Endothelial cell of umbilical vein (primary cell): ENCODE data around the gene SAMD14. TPM values are rescaled to one million over a fixed set of nuclear protein-coding genes. Genes with fewer than 3 reads are reported as not detected.

ENCODE experiments used
- BruUV-seq: library from RNA; stranded (reverse); fragments of 400-500 nt; replicated peaks from 2 replicates; lab custom pipeline; 2021; lab: Mats Ljungman, UMichigan
- CTCF ChIA-PET: fragments of 300-600, 350-600 bp; sonication (Branson Sonifier 250); formaldehyde crosslinking; loops from one replicate; lab custom pipeline; 2021; ENCODE audit warnings: antibody characterized with exemption, inconsistent platforms; lab: Charles Lee
- POLR2A ChIA-PET: fragments of 300-600, 350-600 bp; sonication (Branson Sonifier 250); formaldehyde crosslinking; loops from one replicate; lab custom pipeline; 2021; ENCODE audit warnings: antibody characterized with exemption, inconsistent platforms; lab: Charles Lee
- DNase-seq: peaks from one replicate; pipeline ENCODE4 v3.0.0-alpha.2; 2011; ENCODE audit warnings: low read depth, low spot score
- FAIRE-seq: peaks from 2 replicates; lab custom pipeline; 2011; peaks lifted over from hg19 to GRCh38; lab: Jason Lieb, UNC
- H2AFZ ChIP-seq: 2 replicates; pipeline ENCODE4 v1.6.0; 2012; ENCODE audit warnings: low read depth, low read length, control low read depth, inconsistent platforms
- H3K27ac ChIP-seq: 2 replicates; pipeline ENCODE4 v1.5.1; 2011; ENCODE audit warnings: low read depth, mild to moderate bottlenecking, control low read depth, low read length, moderate library complexity; ENCODE audit not compliant: insufficient read depth
- H3K27me3 ChIP-seq, 2 experiments: 2 replicates each; pipeline versions ENCODE4 v1.6.0 to v1.6.1; 2011; ENCODE audit warnings: low read length in 2 of 2, mixed read lengths in 1 of 2; ENCODE audit not compliant: control insufficient read depth in 2 of 2, insufficient read depth in 2 of 2
- H3K36me3 ChIP-seq, 2 experiments: 2 replicates in 1 of 2; 3 replicates in 1 of 2; pipeline ENCODE4 v1.5.1; 2011; ENCODE audit warnings: low read length in 2 of 2, mild to moderate bottlenecking in 1 of 2, moderate library complexity in 1 of 2; ENCODE audit not compliant: control insufficient read depth in 2 of 2, insufficient read depth in 2 of 2; ENCODE audit errors: extremely low read depth in 1 of 2
- H3K4me1 ChIP-seq: 3 replicates; pipeline ENCODE4 v1.5.1; 2011; ENCODE audit warnings: mild to moderate bottlenecking, low read length; ENCODE audit not compliant: control insufficient read depth, insufficient read depth; ENCODE audit errors: extremely low read depth
- H3K4me2 ChIP-seq: 2 replicates; pipeline ENCODE4 v1.6.1; 2011; ENCODE audit warnings: low read length, control low read depth, mixed read lengths; ENCODE audit not compliant: insufficient read depth
- H3K4me3 ChIP-seq, 3 experiments: fragments of 200-600 bp in 1 of 3; sonication (generic), shearing (Covaris generic) in 1 of 3; replicated peaks in 1 of 3; 2 replicates each; pipeline ENCODE4 v1.5.1; 2011 to 2016; ENCODE audit warnings: control low read depth in 3 of 3, low read length in 3 of 3, mild to moderate bottlenecking in 2 of 3, inconsistent platforms in 1 of 3, low read depth in 1 of 3, moderate library complexity in 1 of 3; ENCODE audit not compliant: insufficient read depth in 1 of 3
- H3K79me2 ChIP-seq: 2 replicates; pipeline ENCODE4 v1.6.0; 2012; ENCODE audit warnings: low read length, inconsistent platforms; ENCODE audit not compliant: control insufficient read depth, insufficient read depth
- H3K9ac ChIP-seq: replicated peaks from 2 replicates; pipeline ENCODE3; 2011; ENCODE audit warnings: low read length, control low read depth; ENCODE audit not compliant: insufficient read depth; ENCODE audit errors: extremely low read depth
- H3K9me1 ChIP-seq: replicated peaks from 3 replicates; pipeline ENCODE4 v1.6.0; 2011; ENCODE audit warnings: mild to moderate bottlenecking, low read length; ENCODE audit not compliant: control insufficient read depth, insufficient read depth; ENCODE audit errors: extremely low read depth
- H3K9me3 ChIP-seq: replicated peaks from 2 replicates; pipeline ENCODE4 v1.5.1; 2012; ENCODE audit warnings: low read length, inconsistent platforms; ENCODE audit not compliant: control insufficient read depth, insufficient read depth
- H4K20me1 ChIP-seq: replicated peaks from 2 replicates; pipeline ENCODE3; 2011; ENCODE audit warnings: mild to moderate bottlenecking, low read length; ENCODE audit not compliant: control insufficient read depth, insufficient read depth; ENCODE audit errors: extremely low read depth
- CTCF ChIP-seq, 2 donors: IDR thresholded peaks; 1 replicate in 1 of 2; 2 replicates in 1 of 2; pipeline ENCODE4 v1.5.1; 2011; ENCODE audit warnings: low read length in 2 of 2, mild to moderate bottlenecking in 2 of 2, moderate library complexity in 2 of 2, control low read depth in 1 of 2, inconsistent platforms in 1 of 2, low read depth in 1 of 2; ENCODE audit not compliant: insufficient read depth in 1 of 2; ENCODE audit errors: extremely low read depth in 1 of 2
- EZH2 ChIP-seq: IDR thresholded peaks from 2 replicates; pipeline ENCODE4 v1.6.1; 2012; ENCODE audit warnings: borderline replicate concordance, low read depth, mild to moderate bottlenecking, moderate library complexity, low read length, inconsistent platforms; ENCODE audit not compliant: severe bottlenecking
- FOS ChIP-seq: IDR thresholded peaks from 2 replicates; pipeline ENCODE4 v1.6.1; 2011; ENCODE audit warnings: mild to moderate bottlenecking, low read length, moderate library complexity, borderline replicate concordance; ENCODE audit not compliant: insufficient read depth
- GATA2 ChIP-seq: IDR thresholded peaks from 2 replicates; pipeline ENCODE4 v1.7.0; 2011; ENCODE audit warnings: low read depth, mild to moderate bottlenecking, moderate library complexity, mixed read lengths, low read length; ENCODE audit not compliant: insufficient read length, insufficient read depth
- JUN ChIP-seq: IDR thresholded peaks from 2 replicates; pipeline ENCODE4 v1.6.1; 2011; ENCODE audit warnings: borderline replicate concordance, low read depth; ENCODE audit not compliant: insufficient read length, insufficient read depth
- MAX ChIP-seq: IDR thresholded peaks from 2 replicates; pipeline ENCODE4 v1.6.1; 2011; ENCODE audit not compliant: insufficient read depth, insufficient read length
- MYC ChIP-seq: IDR thresholded peaks from one replicate; pipeline ENCODE4 v1.6.1; 2011; ENCODE audit warnings: mild to moderate bottlenecking, low read depth, low read length
- POLR2A ChIP-seq: IDR thresholded peaks from 2 replicates; pipeline ENCODE4 v1.6.1; 2012; ENCODE audit warnings: low read depth, mild to moderate bottlenecking, control low read depth, low read length
- POLR2AphosphoS5 ChIP-seq: IDR thresholded peaks from 2 replicates; pipeline ENCODE4 v1.6.1; 2012; ENCODE audit warnings: low read depth, mild to moderate bottlenecking, control low read depth, low read length, moderate library complexity; ENCODE audit not compliant: insufficient read depth
- dilution Hi-C: fragments of 300-500 bp; cut with MboI; formaldehyde crosslinking; loops from one replicate; pipeline ENCODE4 v1.15.0; 2019; ENCODE audit warnings: low sequenced_read_pairs; ENCODE audit not compliant: extremely low pct_ligation_motif_present
- intact Hi-C: fragments of 100-400 bp; cut with micrococcal nuclease; formaldehyde crosslinking; loops from one replicate; pipeline ENCODE4 v1.10.0; 2022
- polyA plus RNA-seq, 4 experiments: library from polyadenylated mRNA; depleted of rRNA in 3 of 4; stranded (reverse) in 3 of 4; unstranded in 1 of 4; fragments of >200 nt; gene quantifications; 2 replicates each; pipeline versions ENCODE4 v1.2.1 to v1.2.3, GENCODE V29; 2011 to 2012; ENCODE audit warnings: missing spikeins in 1 of 4
- total RNA-seq: library from RNA; stranded (reverse); gene quantifications from 2 replicates; pipeline ENCODE4 v1.2.3, GENCODE V29; 2021

The SAMD14 gene
- total and polyA plus RNA-seq, 2 donors (not counting 3 experiments of a cell fraction or from before 2014, with no cell fraction given), result 6.8 to 15.6 TPM

GRCh38 chr17:50078430-50078829 lies 51.5 kb downstream of the SAMD14 start:
- H3K79me2 ChIP-seq, result no peaks in the 10 kb centered on the region
- DNase-seq (no peak), FAIRE-seq (no peak)
- no peaks in the 10 kb centered on the region for H3K9me3 ChIP-seq
- no peaks in the 10 kb centered on the region for H3K9me1 ChIP-seq
- dilution Hi-C loops, result no loop called here
- H3K27me3 ChIP-seq, result no peaks in the 10 kb centered on the region
- no peak overlapping the region for H3K4me3 ChIP-seq
- POLR2A ChIA-PET, result no interaction called here
- intact Hi-C loops, result loop anchor here (2.0 kb wide), 1 partner anchor 52 kb away; no protein-coding TSS in a partner anchor
- no peak overlapping the region for H3K27ac ChIP-seq
- CTCF ChIA-PET, result interaction anchor here (1.8 to 7.8 kb wide), 5 partner anchors 14 to 82 kb away, joined by 5 to 84 read pairs (median 12); partner anchors contain the start of gene ITGA3
- H4K20me1 ChIP-seq, result no peaks in the 10 kb centered on the region
- peaks cover 6 to 54% of the 10 kb centered on the region in 2 experiments for H3K36me3 ChIP-seq
- TF ChIP-seq MYC (no peak), JUN (no peak), FOS (no peak), EZH2 (no peak), CTCF (IDR thresholded peaks at IDR 0.05; ENCODE audit: extremely low read depth in 1 of 2, insufficient read depth in 1 of 2, low read depth in 1 of 2, low read length in 2 of 2) (no peak), MAX (no peak), POLR2A (no peak), POLR2AphosphoS5 (no peak), GATA2 (no peak)
- H3K9ac ChIP-seq, result no peak overlapping the region
- no peaks in the 10 kb centered on the region for H3K4me1 ChIP-seq
- H2AFZ ChIP-seq, result no peak overlapping the region
- no TSS peak for BruUV-seq
- no peak overlapping the region for H3K4me2 ChIP-seq
